CD8-positive, alpha-beta memory T cell (primary cell): ENCODE data around the gene FAM107B. TPM values are rescaled to one million over a fixed set of nuclear protein-coding genes. Genes with fewer than 3 reads are reported as not detected.
"Not testable (repeated sequence)": the region's sequence is repeated elsewhere in the genome, so short reads cannot be mapped to it uniquely, and the experiment has no call there.

Experiments
- CTCF ChIA-PET: fragments of 350-600 bp; sonication (Branson Sonifier 250); formaldehyde crosslinking; loops from one replicate; lab custom pipeline; 2021; ENCODE audit warnings: antibody characterized with exemption; lab: Charles Lee
- POLR2A ChIA-PET: fragments of 350-600 bp; sonication (Branson Sonifier 250); formaldehyde crosslinking; loops from one replicate; lab custom pipeline; 2021; ENCODE audit warnings: antibody characterized with exemption; lab: Charles Lee
- DNase-seq, 5 donors: peaks; one replicate each; pipeline versions ENCODE4 v3.0.0 to v3.0.0-alpha.2; 2020 to 2022; ENCODE audit warnings: mixed read lengths in 1 of 5
- H3K27ac ChIP-seq: one replicate; pipeline ENCODE4 v1.7.0; 2013; ENCODE audit warnings: low read depth, mild to moderate bottlenecking, low read length, moderate library complexity
- H3K27me3 ChIP-seq: 2 replicates; pipeline ENCODE4 v1.7.0; 2013; ENCODE audit warnings: low read length, mild to moderate bottlenecking; ENCODE audit not compliant: insufficient read depth, poor library complexity, severe bottlenecking
- H3K36me3 ChIP-seq: 2 replicates; pipeline ENCODE4 v1.7.0; 2013; ENCODE audit warnings: mild to moderate bottlenecking, low read length, moderate library complexity; ENCODE audit not compliant: insufficient read depth
- H3K4me1 ChIP-seq: 2 replicates; pipeline ENCODE4 v1.7.0; 2013; ENCODE audit warnings: mild to moderate bottlenecking, low read length, moderate library complexity; ENCODE audit not compliant: insufficient read depth
- H3K4me3 ChIP-seq: 2 replicates; pipeline ENCODE4 v1.7.0; 2013; ENCODE audit warnings: mild to moderate bottlenecking, low read length
- H3K9me3 ChIP-seq: 2 replicates; pipeline ENCODE4 v1.7.0; 2013; ENCODE audit warnings: mild to moderate bottlenecking, low read length
- H3K27ac Mint-ChIP-seq, 8 donors: one replicate each; pipeline ENCODE4 v1.8.0; 2020 to 2021; ENCODE audit warnings: mixed read lengths in 8 of 8, mild to moderate bottlenecking in 6 of 8, inconsistent platforms in 3 of 8, moderate library complexity in 3 of 8
- H3K27me3 Mint-ChIP-seq, 2 donors: one replicate each; pipeline ENCODE4 v1.8.0; 2020 to 2021; ENCODE audit warnings: mixed read lengths in 2 of 2, mild to moderate bottlenecking in 1 of 2, moderate library complexity in 1 of 2
- H3K36me3 Mint-ChIP-seq, 3 donors: one replicate each; pipeline ENCODE4 v1.8.0; 2020 to 2021; ENCODE audit warnings: mixed read lengths in 3 of 3, inconsistent platforms in 1 of 3, mild to moderate bottlenecking in 1 of 3
- H3K4me1 Mint-ChIP-seq, 3 donors: one replicate each; pipeline ENCODE4 v1.8.0; 2020 to 2021; ENCODE audit warnings: mixed read lengths in 3 of 3, inconsistent platforms in 1 of 3, mild to moderate bottlenecking in 1 of 3
- H3K4me3 Mint-ChIP-seq, 7 donors: one replicate each; pipeline ENCODE4 v1.8.0; 2020 to 2021; ENCODE audit warnings: mixed read lengths in 7 of 7, mild to moderate bottlenecking in 6 of 7, moderate library complexity in 4 of 7, inconsistent platforms in 2 of 7
- H3K9me3 Mint-ChIP-seq, 5 donors: one replicate each; pipeline ENCODE4 v1.8.0; 2020 to 2022; ENCODE audit warnings: mixed read lengths in 5 of 5, mild to moderate bottlenecking in 3 of 5, moderate library complexity in 2 of 5, inconsistent platforms in 1 of 5
- polyA plus RNA-seq: library from polyadenylated mRNA; unstranded; fragments of 300-500 nt; fragmentation: Illumina TruSeq; gene quantifications from one replicate; pipeline ENCODE4 v1.2.3, GENCODE V29; 2021
- total RNA-seq, 2 experiments: library from RNA; stranded (reverse); gene quantifications; one replicate each; pipeline ENCODE4 v1.2.3, GENCODE V29; 2021

Gene FAM107B
- total RNA-seq: 100 to 1,000 TPM; 138 to 143 TPM
- polyA plus RNA-seq: 316 TPM

GRCh38 chr10:14774797-14775196, at the start of gene FAM107B:
FAM107B (minus strand) TSS chr10:14774897; CDS start chr10:14774663, 234 bp downstream.
- H3K9me3 ChIP-seq: no peaks in the 10 kb centered on the region
- no peak within 1 kb of the TSS for H3K27ac ChIP-seq
- H3K36me3 ChIP-seq: no peaks in the 10 kb centered on the region
- Mint-ChIP-seq H3K27ac (peak within 1 kb of the TSS in 1 of 8 donors; percentile 47), H3K27me3 (peaks cover 0 to 3% of the 10 kb centered on the region in 2 donors), H3K9me3 (no peaks in the 10 kb centered on the region), H3K4me3 (no peak within 1 kb of the TSS), H3K4me1 (no peaks in the 10 kb centered on the region), H3K36me3 (peaks cover 0 to 2% (median 0%) of the 10 kb centered on the region in 3 donors)
- no peaks in the 10 kb centered on the region for H3K4me1 ChIP-seq
- H3K27me3 ChIP-seq: no peaks in the 10 kb centered on the region
- CTCF ChIA-PET: no interaction called here
- no peak for DNase-seq
- no peak within 1 kb of the TSS for H3K4me3 ChIP-seq
- POLR2A ChIA-PET: no interaction called here

- H3K4me3 Mint-ChIP-seq: no peak overlapping the region
These were observed 49.3 kb upstream of the FAM107B start for GRCh38 chr10:14823966-14824365.

GRCh38 chr10:14822879-14823755, 48.4 kb upstream of the FAM107B start:
- Mint-ChIP-seq H3K4me1 (peaks cover 0 to 6% (median 3%) of the 10 kb centered on the region in 3 donors), H3K9me3 (no peaks in the 10 kb centered on the region), H3K36me3 (no peaks in the 10 kb centered on the region), H3K4me3 (no peak overlapping the region), H3K27ac (no peak overlapping the region), H3K27me3 (no peaks in the 10 kb centered on the region)
- ChIA-PET CTCF (interaction anchor here (0.8 to 2.6 kb wide), 18 partner anchors 14 to 627 kb away, joined by 3 to 11 read pairs (median 5); partner anchors contain the start of gene CDNF), POLR2A (interaction anchor here (0.7 to 1.0 kb wide), 2 partner anchors 235 to 280 kb away, joined by 3 read pairs; no protein-coding TSS in a partner anchor)
- Histone ChIP-seq H3K4me1 (no peaks in the 10 kb centered on the region), H3K27ac (no peak overlapping the region), H3K36me3 (no peaks in the 10 kb centered on the region), H3K9me3 (no peaks in the 10 kb centered on the region), H3K27me3 (no peaks in the 10 kb centered on the region), H3K4me3 (no peak overlapping the region)
- peak in 4 of 5 donors; percentile 13 to 58 (median 24) for DNase-seq

More at GRCh38 chr10:14823966-14824365, 49.3 kb upstream of the FAM107B start:
- Histone ChIP-seq H3K4me1 (no peaks in the 10 kb centered on the region), H3K36me3 (no peaks in the 10 kb centered on the region), H3K27ac (no peak overlapping the region), H3K9me3 (no peaks in the 10 kb centered on the region), H3K4me3 (no peak overlapping the region), H3K27me3 (no peaks in the 10 kb centered on the region)
- ChIA-PET CTCF (interaction anchor here (1.0 to 2.6 kb wide), 10 partner anchors 13 to 628 kb away, joined by 3 to 11 read pairs (median 6); partner anchors contain the start of gene CDNF), POLR2A (interaction anchor here (1.0 to 1.1 kb wide), 2 partner anchors 14 to 281 kb away, joined by 3 read pairs; partner anchors contain the start of genes CDNF, HSPA14 and MSANTD7)
- H3K36me3 Mint-ChIP-seq: no peaks in the 10 kb centered on the region
- peaks cover 0 to 6% (median 3%) of the 10 kb centered on the region in 3 donors for H3K4me1 Mint-ChIP-seq
- no peaks in the 10 kb centered on the region for H3K9me3 Mint-ChIP-seq
- no peak for DNase-seq
- no peak overlapping the region for H3K27ac Mint-ChIP-seq
- H3K27me3 Mint-ChIP-seq: no peaks in the 10 kb centered on the region

GRCh38 chr10:14821635-14822375, 47.1 kb upstream of the FAM107B start:
- no peaks in the 10 kb centered on the region for H3K9me3 Mint-ChIP-seq
- ChIA-PET CTCF (interaction anchor here (0.8 to 2.6 kb wide), 10 partner anchors 20 to 626 kb away, joined by 3 to 11 read pairs (median 6); no protein-coding TSS in a partner anchor), POLR2A (no interaction called here)
- H3K27me3 Mint-ChIP-seq: no peaks in the 10 kb centered on the region
- H3K4me1 Mint-ChIP-seq: peaks cover 0 to 6% (median 3%) of the 10 kb centered on the region in 3 donors
- Histone ChIP-seq H3K9me3 (no peaks in the 10 kb centered on the region), H3K4me3 (no peak overlapping the region), H3K27me3 (no peaks in the 10 kb centered on the region), H3K27ac (no peak overlapping the region), H3K4me1 (no peaks in the 10 kb centered on the region), H3K36me3 (no peaks in the 10 kb centered on the region)
- no peaks in the 10 kb centered on the region for H3K36me3 Mint-ChIP-seq
- H3K4me3 Mint-ChIP-seq: no peak overlapping the region
- DNase-seq: no peak
- H3K27ac Mint-ChIP-seq: no peak overlapping the region

GRCh38 chr10:14820775-14821154, 46.1 kb upstream of the FAM107B start:
- DNase-seq: no peak
- ChIA-PET POLR2A (no interaction called here), CTCF (no interaction called here)
- no peak overlapping the region for H3K4me3 Mint-ChIP-seq
- no peak overlapping the region for H3K27ac Mint-ChIP-seq
- H3K4me1 Mint-ChIP-seq: peaks cover 0 to 6% (median 3%) of the 10 kb centered on the region in 3 donors
- H3K27ac ChIP-seq: no peak overlapping the region
- H3K4me1 ChIP-seq: no peaks in the 10 kb centered on the region
- no peaks in the 10 kb centered on the region for H3K9me3 ChIP-seq
- no peaks in the 10 kb centered on the region for H3K9me3 Mint-ChIP-seq
- H3K36me3 ChIP-seq: no peaks in the 10 kb centered on the region
- no peaks in the 10 kb centered on the region for H3K27me3 ChIP-seq
- H3K4me3 ChIP-seq: no peak overlapping the region
- peaks cover 0 to 4% (median 0%) of the 10 kb centered on the region in 3 donors for H3K36me3 Mint-ChIP-seq
- no peaks in the 10 kb centered on the region for H3K27me3 Mint-ChIP-seq

- Histone ChIP-seq H3K27me3 (no peaks in the 10 kb centered on the region), H3K9me3 (no peaks in the 10 kb centered on the region), H3K36me3 (no peaks in the 10 kb centered on the region), H3K4me1 (no peaks in the 10 kb centered on the region), H3K27ac (no peak overlapping the region), H3K4me3 (no peak overlapping the region)
- Mint-ChIP-seq H3K36me3 (peaks cover 0 to 4% (median 0%) of the 10 kb centered on the region in 3 donors), H3K27me3 (no peaks in the 10 kb centered on the region), H3K4me1 (peaks cover 0 to 6% (median 3%) of the 10 kb centered on the region in 3 donors), H3K27ac (no peak overlapping the region), H3K9me3 (no peaks in the 10 kb centered on the region), H3K4me3 (no peak overlapping the region)
- CTCF ChIA-PET: interaction anchor here (0.8 to 0.9 kb wide), 2 partner anchors 321 to 332 kb away, joined by 3 read pairs; no protein-coding TSS in a partner anchor
- DNase-seq: no peak
- POLR2A ChIA-PET: no interaction called here
These were observed 45.5 kb upstream of the FAM107B start for GRCh38 chr10:14820010-14820774.

- H3K4me1 ChIP-seq, H3K9me3 ChIP-seq, H3K4me3 ChIP-seq, H3K36me3 ChIP-seq, H3K27ac ChIP-seq, H3K27ac Mint-ChIP-seq, POLR2A ChIA-PET, H3K36me3 Mint-ChIP-seq, H3K27me3 Mint-ChIP-seq, H3K9me3 Mint-ChIP-seq, DNase-seq, H3K4me3 Mint-ChIP-seq, H3K27me3 ChIP-seq: not testable (repeated sequence)
- CTCF ChIA-PET: interaction anchor here (0.7 kb wide), 1 partner anchor 259 kb away, joined by 5 read pairs; no protein-coding TSS in a partner anchor
- peaks cover 3 to 16% (median 16%) of the 10 kb centered on the region in 3 donors for H3K4me1 Mint-ChIP-seq
These were observed 42.0 kb upstream of the FAM107B start for GRCh38 chr10:14816717-14817116.
